Body of pancreas (tissue), 4 donors: ENCODE measurements around the gene NPAS1.

Experiments
- POLR2A ChIP-seq, 3 donors: fragments of 450-650 bp; IDR thresholded peaks; one replicate each; pipeline ENCODE4 v1.6.1; 2016; ENCODE audit warnings: antibody characterized with exemption in 3 of 3, mild to moderate bottlenecking in 2 of 3
- TF ChIP-seq, protein P1 (sequence below), 7 experiments: fragments of 450-650 bp in 4 of 7; fragments of 200-600 bp in 3 of 7; sonication (generic) in 3 of 7; IDR thresholded peaks; one replicate each; pipeline ENCODE4 v1.5.1; 2016 to 2019; ENCODE audit warnings: antibody characterized with exemption in 7 of 7

- TF ChIP-seq, protein P1, sequence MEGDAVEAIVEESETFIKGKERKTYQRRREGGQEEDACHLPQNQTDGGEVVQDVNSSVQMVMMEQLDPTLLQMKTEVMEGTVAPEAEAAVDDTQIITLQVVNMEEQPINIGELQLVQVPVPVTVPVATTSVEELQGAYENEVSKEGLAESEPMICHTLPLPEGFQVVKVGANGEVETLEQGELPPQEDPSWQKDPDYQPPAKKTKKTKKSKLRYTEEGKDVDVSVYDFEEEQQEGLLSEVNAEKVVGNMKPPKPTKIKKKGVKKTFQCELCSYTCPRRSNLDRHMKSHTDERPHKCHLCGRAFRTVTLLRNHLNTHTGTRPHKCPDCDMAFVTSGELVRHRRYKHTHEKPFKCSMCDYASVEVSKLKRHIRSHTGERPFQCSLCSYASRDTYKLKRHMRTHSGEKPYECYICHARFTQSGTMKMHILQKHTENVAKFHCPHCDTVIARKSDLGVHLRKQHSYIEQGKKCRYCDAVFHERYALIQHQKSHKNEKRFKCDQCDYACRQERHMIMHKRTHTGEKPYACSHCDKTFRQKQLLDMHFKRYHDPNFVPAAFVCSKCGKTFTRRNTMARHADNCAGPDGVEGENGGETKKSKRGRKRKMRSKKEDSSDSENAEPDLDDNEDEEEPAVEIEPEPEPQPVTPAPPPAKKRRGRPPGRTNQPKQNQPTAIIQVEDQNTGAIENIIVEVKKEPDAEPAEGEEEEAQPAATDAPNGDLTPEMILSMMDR (IDR thresholded peaks at IDR 0.05): no peak
- no peak for TF ChIP-seq POLR2A (IDR thresholded peaks at IDR 0.05)
Measured at GRCh38 chr19:47068246-47068645, 48.6 kb downstream of the NPAS1 start.
